ENCODE data around the gene PRRT2. TPM values are rescaled to one million over a fixed set of nuclear protein-coding genes. Genes with fewer than 3 reads are reported as not detected.

PRRT2 gene
- not detected in 2 replicates for total RNA-seq

GRCh38 chr16:29811896-29812665 lies at the start of gene PRRT2:
Gene PRRT2 (plus strand): TSS chr16:29812193. CDS start chr16:29813055, 862 bp downstream.

GRCh38 chr16:29777576-29778350 lies 34.2 kb upstream of the PRRT2 start, which contains the start of gene ZG16:
Gene ZG16 (plus strand): TSS chr16:29778256. CDS start chr16:29779267, 1,011 bp downstream.

GRCh38 chr16:29790183-29790948 lies 21.6 kb upstream of the PRRT2 start, which contains the start of gene KIF22:
Gene KIF22 (plus strand): TSS chr16:29790751. CDS start chr16:29790760, 9 bp downstream.

GRCh38 chr16:29806099-29806579 lies 5.9 kb upstream of the PRRT2 start, which contains the start of gene MAZ:
Gene MAZ (plus strand): TSS chr16:29806529. CDS start chr16:29806702, 173 bp downstream.

GRCh38 chr16:29815793-29816693 lies 4.0 kb downstream of the PRRT2 start, which contains the start of gene PAGR1:
Gene PAGR1 (plus strand): TSS chr16:29816152. CDS start chr16:29816526, 374 bp downstream.

GRCh38 chr16:29820271-29820701 lies 8.3 kb downstream of the PRRT2 start, which contains the start of gene MVP:
Gene MVP (plus strand): TSS chr16:29820462. CDS start chr16:29830550, 10,088 bp downstream.

GRCh38 chr16:29862884-29863668 lies 51.1 kb downstream of the PRRT2 start, which contains the start of gene CDIPT:
Gene CDIPT (minus strand): TSS chr16:29863226. CDS start chr16:29862857, 369 bp downstream.

Other genes with a start within 250 kb of the PRRT2 start
- not detected in 2 replicates for gene SPN, start 148.9 kb upstream of the PRRT2 start, total RNA-seq
- 219 and 276 TPM in 2 replicates for gene QPRT, start 133.0 kb upstream of the PRRT2 start, total RNA-seq
- gene C16orf54, start 66.2 kb upstream of the PRRT2 start, total RNA-seq, result not detected in 2 replicates
- gene ZG16, start 33.9 kb upstream of the PRRT2 start, total RNA-seq, result not detected in 2 replicates
- gene KIF22, start 21.4 kb upstream of the PRRT2 start, total RNA-seq, result 64.2 and 82.5 TPM in 2 replicates
- gene MAZ, start 5.7 kb upstream of the PRRT2 start, total RNA-seq, result 161 and 174 TPM in 2 replicates
- 32.1 and 32.6 TPM in 2 replicates for gene PAGR1, start 4.0 kb downstream of the PRRT2 start, total RNA-seq
- gene MVP, start 8.3 kb downstream of the PRRT2 start, total RNA-seq, result 367 and 369 TPM in 2 replicates
- gene CDIPT, start 51.0 kb downstream of the PRRT2 start, total RNA-seq, result 101 and 105 TPM in 2 replicates
- 7.1 and 17.9 TPM in 2 replicates for gene SEZ6L2, start 87.4 kb downstream of the PRRT2 start, total RNA-seq
- 8.1 and 11.5 TPM in 2 replicates for gene ASPHD1, start 88.3 kb downstream of the PRRT2 start, total RNA-seq
- 6.1 and 9.7 TPM in 2 replicates for gene KCTD13, start 114.0 kb downstream of the PRRT2 start, total RNA-seq
- gene TMEM219, start 149.9 kb downstream of the PRRT2 start, total RNA-seq, result 141 and 145 TPM in 2 replicates
- gene TAOK2, start 161.7 kb downstream of the PRRT2 start, total RNA-seq, result 36.9 and 38.3 TPM in 2 replicates
- 12.1 and 13.8 TPM in 2 replicates for gene HIRIP3, start 183.4 kb downstream of the PRRT2 start, total RNA-seq
- gene INO80E, start 184.0 kb downstream of the PRRT2 start, total RNA-seq, result 56.8 and 138 TPM in 2 replicates
- gene DOC2A, start 198.8 kb downstream of the PRRT2 start, total RNA-seq, result 0.53 TPM in 1 of 2 replicates, not detected in the other
- gene C16orf92, start 211.0 kb downstream of the PRRT2 start, total RNA-seq, result not detected in 2 replicates
- gene TLCD3B, start 219.1 kb downstream of the PRRT2 start, total RNA-seq, result 1.2 TPM in 1 of 2 replicates, not detected in the other